IMR-90 (cell line): ENCODE results near the gene CHD2. TPM values are rescaled to one million over a fixed set of nuclear protein-coding genes. Genes with fewer than 3 reads are reported as not detected.

Experiments
- ATAC-seq: fragments of 200-7000 bp; cut with Tn5 transposase; 2 replicates; pipeline ENCODE4 v1.9.1; 2020; ENCODE audit warnings: low read depth, mild to moderate bottlenecking, moderate library complexity
- BruUV-seq: library from RNA; stranded (reverse); fragments of 400-500 nt; replicated peaks from 2 replicates; lab custom pipeline; 2021; lab: Mats Ljungman, UMichigan
- CTCF ChIA-PET: fragments of 300-600 bp; formaldehyde crosslinking; extraction: SDS; loops from one replicate; lab custom pipeline; 2021; ENCODE audit warnings: antibody characterized with exemption; lab: Yijun Ruan, JAX
- POLR2A ChIA-PET: fragments of 300-600 bp; sonication (Branson Sonifier 250); formaldehyde crosslinking; loops from one replicate; lab custom pipeline; 2022; ENCODE audit warnings: antibody characterized with exemption; ENCODE audit not compliant: unreplicated experiment; lab: Charles Lee
- DNase-seq: peaks from one replicate; pipeline ENCODE4 v3.0.0; 2013
- H2AFZ ChIP-seq: replicated peaks from 2 replicates; pipeline ENCODE3; 2013; ENCODE audit warnings: low read length, mild to moderate bottlenecking; ENCODE audit not compliant: poor library complexity
- H2AK5ac ChIP-seq: 2 replicates; pipeline ENCODE4 v1.6.1; 2013; ENCODE audit warnings: low read depth, low read length, inconsistent platforms
- H2AK9ac ChIP-seq: replicated peaks from 2 replicates; pipeline ENCODE3; 2013; ENCODE audit warnings: mild to moderate bottlenecking, low read depth, low read length, moderate library complexity; ENCODE audit not compliant: poor library complexity
- H2BK120ac ChIP-seq: 2 replicates; pipeline ENCODE4 v1.6.1; 2013; ENCODE audit warnings: low read depth, low read length, inconsistent platforms
- H2BK15ac ChIP-seq: 3 replicates; pipeline ENCODE4 v1.6.1; 2013; ENCODE audit warnings: low read depth, low read length, inconsistent platforms
- H2BK20ac ChIP-seq: 2 replicates; pipeline ENCODE4 v1.6.1; 2013; ENCODE audit warnings: low read depth, mild to moderate bottlenecking, inconsistent platforms, low read length, moderate library complexity
- H2BK5ac ChIP-seq: 2 replicates; pipeline ENCODE4 v1.6.1; 2013; ENCODE audit warnings: mild to moderate bottlenecking, low read depth, low read length, inconsistent platforms; ENCODE audit not compliant: poor library complexity, severe bottlenecking
- H3K14ac ChIP-seq: replicated peaks from 2 replicates; pipeline ENCODE4 v1.6.1; 2013; ENCODE audit warnings: low read depth, low read length, inconsistent platforms
- H3K18ac ChIP-seq: 2 replicates; pipeline ENCODE4 v1.6.1; 2013; ENCODE audit warnings: low read depth, low read length, control low read depth
- H3K23ac ChIP-seq: 2 replicates; pipeline ENCODE4 v1.6.1; 2013; ENCODE audit warnings: low read depth, low read length, inconsistent platforms
- H3K27ac ChIP-seq: 2 replicates; pipeline ENCODE4 v1.5.1; 2013; ENCODE audit warnings: mild to moderate bottlenecking, control low read depth, low read length; ENCODE audit not compliant: insufficient read depth
- H3K27me3 ChIP-seq: 2 replicates; pipeline ENCODE4 v1.6.1; 2013; ENCODE audit warnings: low read length; ENCODE audit not compliant: control insufficient read depth, insufficient read depth
- H3K36me3 ChIP-seq: 2 replicates; pipeline ENCODE4 v1.6.1; 2013; ENCODE audit warnings: low read length, mixed read lengths; ENCODE audit not compliant: control insufficient read depth, insufficient read depth
- H3K4ac ChIP-seq: 2 replicates; pipeline ENCODE4 v1.6.1; 2013; ENCODE audit warnings: low read depth, low read length, inconsistent platforms
- H3K4me1 ChIP-seq: 2 replicates; pipeline ENCODE4 v1.6.1; 2013; ENCODE audit warnings: low read length, mixed read lengths; ENCODE audit not compliant: control insufficient read depth, insufficient read depth
- H3K4me2 ChIP-seq: 2 replicates; pipeline ENCODE4 v1.6.1; 2013; ENCODE audit warnings: low read depth, mild to moderate bottlenecking, control low read depth, low read length, moderate library complexity
- H3K4me3 ChIP-seq: 2 replicates; pipeline ENCODE4 v1.5.1; 2013; ENCODE audit warnings: low read depth, mild to moderate bottlenecking, control low read depth, low read length, moderate library complexity; ENCODE audit not compliant: insufficient read depth
- H3K56ac ChIP-seq: 2 replicates; pipeline ENCODE4 v1.6.1; 2013; ENCODE audit warnings: low read length, inconsistent platforms; ENCODE audit not compliant: insufficient read depth; ENCODE audit errors: extremely low read depth
- H3K79me1 ChIP-seq, 2 experiments: 2 replicates each; pipeline ENCODE4 v1.6.1; 2013; ENCODE audit warnings: low read length in 2 of 2, inconsistent platforms in 1 of 2, low read depth in 1 of 2
- H3K9ac ChIP-seq: 2 replicates; pipeline ENCODE4 v1.6.1; 2013; ENCODE audit warnings: low read depth, low read length, control low read depth
- H3K9me1 ChIP-seq: 2 replicates; pipeline ENCODE4 v1.6.1; 2013; ENCODE audit warnings: low read length, inconsistent platforms; ENCODE audit not compliant: insufficient read depth
- H3K9me3 ChIP-seq: 2 replicates; pipeline ENCODE4 v1.6.1; 2013; ENCODE audit warnings: low read length; ENCODE audit not compliant: control insufficient read depth, insufficient read depth
- H4K20me1 ChIP-seq: 2 replicates; pipeline ENCODE4 v1.6.1; 2013; ENCODE audit warnings: low read length, inconsistent platforms; ENCODE audit not compliant: insufficient read depth
- H4K5ac ChIP-seq: 2 replicates; pipeline ENCODE4 v1.6.1; 2013; ENCODE audit warnings: mild to moderate bottlenecking, low read depth, low read length, control low read depth
- H4K8ac ChIP-seq, 2 experiments: 2 replicates each; pipeline ENCODE4 v1.6.1; 2013; ENCODE audit warnings: low read depth in 2 of 2, low read length in 2 of 2, control low read depth in 1 of 2, inconsistent platforms in 1 of 2
- H4K91ac ChIP-seq: 2 replicates; pipeline ENCODE4 v1.6.1; 2013; ENCODE audit warnings: low read depth, low read length, inconsistent platforms; ENCODE audit not compliant: insufficient read depth
- CEBPB ChIP-seq: IDR thresholded peaks from 2 replicates; pipeline ENCODE4 v1.6.1; 2012; ENCODE audit warnings: low read depth, low read length, improper control_type of control experiment
- CHD1 ChIP-seq: IDR thresholded peaks from 2 replicates; pipeline ENCODE4 v1.6.1; 2012; ENCODE audit warnings: low read depth, low read length, improper control_type of control experiment
- MAFK ChIP-seq: IDR thresholded peaks from 2 replicates; pipeline ENCODE4 v1.6.1; 2012; ENCODE audit warnings: low read depth, low read length, improper control_type of control experiment
- MAZ ChIP-seq: IDR thresholded peaks from 2 replicates; pipeline ENCODE4 v1.6.1; 2012; ENCODE audit warnings: low read depth, mild to moderate bottlenecking, low read length, improper control_type of control experiment, moderate library complexity, borderline replicate concordance
- MXI1 ChIP-seq: IDR thresholded peaks from 2 replicates; pipeline ENCODE4 v1.6.1; 2012; ENCODE audit warnings: low read depth, mild to moderate bottlenecking, low read length, moderate library complexity, borderline replicate concordance
- NFE2L2 ChIP-seq: fragments of 150-350 bp; IDR thresholded peaks from 2 replicates; pipeline ENCODE4 v1.6.1; 2016; ENCODE audit warnings: low read depth, mild to moderate bottlenecking, low read length
- POLR2A ChIP-seq: IDR thresholded peaks from 2 replicates; pipeline ENCODE4 v1.6.1; 2012; ENCODE audit warnings: mild to moderate bottlenecking, low read depth, low read length
- RAD21 ChIP-seq: IDR thresholded peaks from 2 replicates; pipeline ENCODE4 v1.6.1; 2012; ENCODE audit warnings: low read length, improper control_type of control experiment
- RFX5 ChIP-seq: IDR thresholded peaks from 2 replicates; pipeline ENCODE4 v1.8.0; 2012; ENCODE audit warnings: low read depth, mild to moderate bottlenecking, low read length, moderate library complexity
- SMC3 ChIP-seq: fragments of 150-350 bp; IDR thresholded peaks from 2 replicates; pipeline ENCODE4 v1.6.1; 2016; ENCODE audit warnings: low read depth, mild to moderate bottlenecking, antibody characterized with exemption, low read length, moderate library complexity
- WGBS, 2 experiments: methylation state at CpG; one replicate each; pipeline versions ENCODE4 v1.1.5 to v1.1.7; 2013; ENCODE audit warnings: missing lambda C conversion rate in 2 of 2; ENCODE audit not compliant: insufficient read length in 1 of 2; ENCODE audit errors: extremely low coverage in 2 of 2; 5-methylcytosine and 5-hydroxymethylcytosine counted together
- dilution Hi-C: fragments of 300-500 bp; cut with HindIII; formaldehyde crosslinking; loops from one replicate; pipeline ENCODE4 v1.14.3; 2018; ENCODE audit warnings: low sequenced_read_pairs; ENCODE audit not compliant: unreplicated experiment
- in situ Hi-C: fragments of 300-500 bp; cut with MboI; formaldehyde crosslinking; loops from 3 replicates; pipeline ENCODE4 v1.14.3; 2019; ENCODE audit warnings: low sequenced_read_pairs, inconsistent platforms, mixed read lengths
- intact Hi-C: fragments of 100-400 bp; cut with micrococcal nuclease; formaldehyde crosslinking; loops from 2 replicates; pipeline ENCODE4 v1.10.0; 2022
- polyA plus RNA-seq, 3 experiments: library from polyadenylated mRNA; depleted of rRNA; stranded (reverse); fragments of >200 nt; gene quantifications; 2 replicates each; pipeline ENCODE4 v1.2.3, GENCODE V29; 2012; ENCODE audit warnings: low replicate concordance in 1 of 3
- total RNA-seq: library from RNA; depleted of rRNA; stranded (reverse); fragments of >200 nt; gene quantifications from 2 replicates; pipeline ENCODE4 v1.2.3, GENCODE V29; 2012
- TF ChIP-seq, protein P1 (sequence below): fragments of 150-350 bp; IDR thresholded peaks from 2 replicates; pipeline ENCODE4 v1.6.1; 2017; ENCODE audit warnings: mild to moderate bottlenecking, antibody characterized with exemption, low read length, low read depth
- TF ChIP-seq, protein P2 (sequence below): conservative IDR thresholded peaks from 2 replicates; pipeline ENCODE4 v1.5.1; 2012; ENCODE audit warnings: mild to moderate bottlenecking, low read depth, low read length, improper control_type of control experiment
- TF ChIP-seq, protein P3 (sequence below): fragments of 150-350 bp; IDR thresholded peaks from 2 replicates; pipeline ENCODE4 v1.6.1; 2016; ENCODE audit warnings: low read depth, mild to moderate bottlenecking, low read length, moderate library complexity, borderline replicate concordance

The CHD2 gene
- total and polyA plus RNA-seq, 2 of the 4 experiments (the other 2 are of a cell fraction): 44.9 to 64.7 TPM

DNA sequence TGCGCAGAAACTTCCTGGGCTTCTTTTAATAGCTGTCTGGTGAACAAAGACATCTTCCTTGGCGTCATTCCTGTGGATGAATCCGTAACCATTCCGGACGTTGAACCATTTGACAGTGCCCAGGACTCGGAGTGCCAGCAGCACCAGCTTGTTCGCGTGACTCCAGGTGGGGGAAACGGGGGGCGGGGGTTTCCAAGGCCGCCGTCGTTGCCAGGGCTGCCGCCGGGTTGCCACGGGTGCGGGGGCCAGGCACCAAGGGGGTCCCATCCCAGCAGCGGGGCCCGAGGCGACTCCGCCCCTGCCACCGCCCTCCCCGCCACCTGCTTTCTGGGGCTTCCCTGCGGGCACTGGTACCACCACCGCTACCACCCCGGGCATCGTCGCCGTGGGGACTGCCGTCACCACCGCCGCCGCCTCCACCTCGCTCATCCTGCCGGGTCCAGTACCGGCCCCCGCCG, 166.1 kb downstream of the CHD2 start:
- Histone ChIP-seq H3K9me1 (no peaks in the 10 kb centered on the region), H3K23ac (no peak overlapping the region), H4K91ac (no peak overlapping the region), H3K4me3 (no peak overlapping the region), H3K18ac (no peak overlapping the region), H4K20me1 (no peaks in the 10 kb centered on the region), H2BK5ac (no peak overlapping the region), H3K9me3 (no peaks in the 10 kb centered on the region), H3K79me1 (no peaks in the 10 kb centered on the region), H3K4me2 (no peak overlapping the region), H3K56ac (no peak overlapping the region), H2BK15ac (no peak overlapping the region), H3K14ac (no peak overlapping the region), H3K4ac (no peak overlapping the region), H3K9ac (no peak overlapping the region), H3K27ac (no peak overlapping the region), H3K36me3 (no peaks in the 10 kb centered on the region), H2BK120ac (no peak overlapping the region), H3K4me1 (peaks cover 1% of the 10 kb centered on the region; the same call in 1 of the 2 replicates), H4K5ac (no peak overlapping the region), H2AK5ac (no peak overlapping the region), H2BK20ac (no peak overlapping the region), H2AFZ (no peak overlapping the region), H3K27me3 (peaks cover 20% of the 10 kb centered on the region), H4K8ac (no peak overlapping the region), H2AK9ac (no peak overlapping the region)
- in situ Hi-C loops: no loop called here
- WGBS, 2 experiments: 98% methylated on average over 12 of the region's 38 CpGs; no CpG with 5 or more reads in 1 of the 2 experiments
- dilution Hi-C loops: no loop called here
- CTCF ChIA-PET: no interaction called here
- ATAC-seq (no peak), DNase-seq (no peak)
- TF ChIP-seq, protein P1, sequence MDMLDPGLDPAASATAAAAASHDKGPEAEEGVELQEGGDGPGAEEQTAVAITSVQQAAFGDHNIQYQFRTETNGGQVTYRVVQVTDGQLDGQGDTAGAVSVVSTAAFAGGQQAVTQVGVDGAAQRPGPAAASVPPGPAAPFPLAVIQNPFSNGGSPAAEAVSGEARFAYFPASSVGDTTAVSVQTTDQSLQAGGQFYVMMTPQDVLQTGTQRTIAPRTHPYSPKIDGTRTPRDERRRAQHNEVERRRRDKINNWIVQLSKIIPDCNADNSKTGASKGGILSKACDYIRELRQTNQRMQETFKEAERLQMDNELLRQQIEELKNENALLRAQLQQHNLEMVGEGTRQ: no peak
- TF ChIP-seq SMC3 (no peak), MXI1 (no peak), MAZ (no peak), NFE2L2 (no peak), MAFK (no peak), POLR2A (no peak), RAD21 (no peak), CEBPB (no peak), RFX5 (no peak), CHD1 (no peak)
- TF ChIP-seq, protein P2, sequence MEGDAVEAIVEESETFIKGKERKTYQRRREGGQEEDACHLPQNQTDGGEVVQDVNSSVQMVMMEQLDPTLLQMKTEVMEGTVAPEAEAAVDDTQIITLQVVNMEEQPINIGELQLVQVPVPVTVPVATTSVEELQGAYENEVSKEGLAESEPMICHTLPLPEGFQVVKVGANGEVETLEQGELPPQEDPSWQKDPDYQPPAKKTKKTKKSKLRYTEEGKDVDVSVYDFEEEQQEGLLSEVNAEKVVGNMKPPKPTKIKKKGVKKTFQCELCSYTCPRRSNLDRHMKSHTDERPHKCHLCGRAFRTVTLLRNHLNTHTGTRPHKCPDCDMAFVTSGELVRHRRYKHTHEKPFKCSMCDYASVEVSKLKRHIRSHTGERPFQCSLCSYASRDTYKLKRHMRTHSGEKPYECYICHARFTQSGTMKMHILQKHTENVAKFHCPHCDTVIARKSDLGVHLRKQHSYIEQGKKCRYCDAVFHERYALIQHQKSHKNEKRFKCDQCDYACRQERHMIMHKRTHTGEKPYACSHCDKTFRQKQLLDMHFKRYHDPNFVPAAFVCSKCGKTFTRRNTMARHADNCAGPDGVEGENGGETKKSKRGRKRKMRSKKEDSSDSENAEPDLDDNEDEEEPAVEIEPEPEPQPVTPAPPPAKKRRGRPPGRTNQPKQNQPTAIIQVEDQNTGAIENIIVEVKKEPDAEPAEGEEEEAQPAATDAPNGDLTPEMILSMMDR: no peak
- TF ChIP-seq, protein P3, sequence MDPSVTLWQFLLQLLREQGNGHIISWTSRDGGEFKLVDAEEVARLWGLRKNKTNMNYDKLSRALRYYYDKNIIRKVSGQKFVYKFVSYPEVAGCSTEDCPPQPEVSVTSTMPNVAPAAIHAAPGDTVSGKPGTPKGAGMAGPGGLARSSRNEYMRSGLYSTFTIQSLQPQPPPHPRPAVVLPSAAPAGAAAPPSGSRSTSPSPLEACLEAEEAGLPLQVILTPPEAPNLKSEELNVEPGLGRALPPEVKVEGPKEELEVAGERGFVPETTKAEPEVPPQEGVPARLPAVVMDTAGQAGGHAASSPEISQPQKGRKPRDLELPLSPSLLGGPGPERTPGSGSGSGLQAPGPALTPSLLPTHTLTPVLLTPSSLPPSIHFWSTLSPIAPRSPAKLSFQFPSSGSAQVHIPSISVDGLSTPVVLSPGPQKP: no peak
- intact Hi-C loops: no loop called here
- BruUV-seq: no TSS peak
- POLR2A ChIA-PET: no interaction called here
